ENCODE data around the gene PREB.

PREB gene

GRCh38 chr2:27152102-27152795 lies 17.8 kb upstream of the PREB start:
- no peak for DNase-seq

- DNase-seq, result no peak
Observed at GRCh38 chr2:27150639-27151230, 16.3 kb upstream of the PREB start.

GRCh38 chr2:27149570-27150405 lies 15.4 kb upstream of the PREB start:
- DNase-seq, result no peak

- DNase-seq, result no peak
Observed at GRCh38 chr2:27148801-27149439, 14.5 kb upstream of the PREB start, which contains the start of gene TCF23. TSS of gene TCF23 (plus strand) at chr2:27149004. CDS start at chr2:27149134, 130 bp downstream.

- no peak for DNase-seq
Observed at GRCh38 chr2:27147935-27148334, 13.5 kb upstream of the PREB start.

- DNase-seq, result no peak
Observed at GRCh38 chr2:27145682-27146081, 11.2 kb upstream of the PREB start.

GRCh38 chr2:27143285-27143684 lies 8.8 kb upstream of the PREB start:
- DNase-seq, result no peak

- no peak for DNase-seq
Observed at GRCh38 chr2:27139310-27139709, 4.9 kb upstream of the PREB start, which contains the start of gene PRR30. TSS of gene PRR30 (minus strand) at chr2:27139410. CDS start at chr2:27138329, 1,081 bp downstream.

GRCh38 chr2:27138111-27138510 lies 3.7 kb upstream of the PREB start:
- no peak for DNase-seq

- DNase-seq, result no peak
Observed at GRCh38 chr2:27137322-27137935, 3.0 kb upstream of the PREB start.

- no peak for DNase-seq
Observed at GRCh38 chr2:27136751-27137150, 2.3 kb upstream of the PREB start.

- DNase-seq, result no peak
Observed at GRCh38 chr2:27135478-27135955, 1.1 kb upstream of the PREB start.

- no peak for DNase-seq
Observed at GRCh38 chr2:27134781-27135477, 493 bp upstream of the PREB start.

- peak in 1 of 2 experiments; percentile 26 for DNase-seq
Observed at GRCh38 chr2:27133195-27133875, 1.1 kb downstream of the PREB start.

GRCh38 chr2:27131429-27131828 lies 3.0 kb downstream of the PREB start:
- DNase-seq, result no peak

- no peak for DNase-seq
Observed at GRCh38 chr2:27130396-27130795, 4.0 kb downstream of the PREB start.

GRCh38 chr2:27128668-27129571 lies 5.5 kb downstream of the PREB start:
- DNase-seq, result no peak

- DNase-seq, result no peak
Observed at GRCh38 chr2:27127883-27128667, 6.4 kb downstream of the PREB start.

GRCh38 chr2:27126252-27126710 lies 8.2 kb downstream of the PREB start:
- DNase-seq, result no peak

Measured in activated CD4-positive, alpha-beta T cell treated with anti-CD3 and anti-CD28 coated beads, Interleukin-2, amount 50 U/mL, for 4 hours (primary cell).